OCI-LY3 (cell line): ENCODE measurements around the gene PDX1.

Source experiments
- CTCF ChIP-seq: fragments of 200-600, 300-600 bp; sonication (generic); IDR thresholded peaks from 2 replicates; pipeline ENCODE4 v1.5.1; 2014; ENCODE audit warnings: antibody characterized with exemption, low read length, low read depth
- EZH2phosphoT487 ChIP-seq: fragments of 200-600 bp; shearing (Covaris generic); IDR thresholded peaks from 2 replicates; pipeline ENCODE4 v1.6.1; 2018; ENCODE audit warnings: antibody characterized with exemption, mixed run types, low read depth

- TF ChIP-seq CTCF: no peak
- TF ChIP-seq EZH2phosphoT487: no peak
Measured at GRCh38 chr13:27878274-27878673, 41.5 kb upstream of the PDX1 start.
